OCI-LY7 (cell line): ENCODE data around the gene FRAS1. TPM values are rescaled to one million over a fixed set of nuclear protein-coding genes. Genes with fewer than 3 reads are reported as not detected.

Experiments
- BruUV-seq: library from RNA; stranded (reverse); fragments of 400-500 nt; replicated peaks from 2 replicates; lab custom pipeline; 2021; lab: Mats Ljungman, UMichigan
- CTCF ChIA-PET: fragments of 300-600 bp; sonication (Branson Sonifier 250); formaldehyde crosslinking; loops from one replicate; lab custom pipeline; 2022; ENCODE audit warnings: antibody characterized with exemption; ENCODE audit not compliant: unreplicated experiment; lab: Charles Lee
- POLR2A ChIA-PET: fragments of 300-600 bp; sonication (Branson Sonifier 250); formaldehyde crosslinking; loops from one replicate; lab custom pipeline; 2022; ENCODE audit warnings: antibody characterized with exemption; lab: Charles Lee
- DNase-seq: peaks from one replicate; pipeline ENCODE4 v3.0.0-alpha.2; 2015; ENCODE audit warnings: low spot score
- H2AFZ ChIP-seq: fragments of 200-600 bp; sonication (generic), shearing (Covaris generic); 2 replicates; pipeline ENCODE4 v1.6.1; 2014; ENCODE audit warnings: mild to moderate bottlenecking, antibody characterized with exemption, low read length, moderate library complexity
- H3K27ac ChIP-seq: fragments of 200-600 bp; sonication (generic); 2 replicates; pipeline ENCODE4 v1.5.1; 2014; ENCODE audit warnings: mixed run types, low read depth, mild to moderate bottlenecking, moderate library complexity, low read length, inconsistent platforms; ENCODE audit not compliant: poor library complexity, severe bottlenecking
- H3K36me3 ChIP-seq: fragments of 200-600 bp; sonication (generic); 2 replicates; pipeline ENCODE4 v1.6.1; 2014; ENCODE audit warnings: mild to moderate bottlenecking, antibody characterized with exemption, low read length, moderate library complexity, mixed read lengths; ENCODE audit not compliant: insufficient read depth
- H3K4me1 ChIP-seq: fragments of 200-600 bp; sonication (generic); 2 replicates; pipeline ENCODE4 v1.5.1; 2014; ENCODE audit warnings: mild to moderate bottlenecking, low read length; ENCODE audit not compliant: insufficient read depth, poor library complexity, severe bottlenecking
- H3K4me2 ChIP-seq: fragments of 200-600 bp; sonication (generic); 2 replicates; pipeline ENCODE4 v1.6.1; 2014; ENCODE audit warnings: mild to moderate bottlenecking, low read length
- H3K4me3 ChIP-seq: fragments of 200-600 bp; sonication (generic); 2 replicates; pipeline ENCODE4 v1.5.1; 2014; ENCODE audit warnings: mild to moderate bottlenecking, low read depth, low read length; ENCODE audit not compliant: poor library complexity, severe bottlenecking
- H3K79me2 ChIP-seq: fragments of 200-600 bp; sonication (generic); 2 replicates; pipeline ENCODE4 v1.6.1; 2016; ENCODE audit warnings: low read depth, mild to moderate bottlenecking, low read length, moderate library complexity, mixed read lengths; ENCODE audit not compliant: insufficient read depth
- H3K9me2 ChIP-seq: fragments of 200-600 bp; sonication (generic); 2 replicates; pipeline ENCODE4 v1.6.1; 2016; ENCODE audit warnings: mild to moderate bottlenecking, low read length, mixed read lengths; ENCODE audit not compliant: insufficient read depth
- H3K9me3 ChIP-seq: fragments of 200-600 bp; sonication (generic); 2 replicates; pipeline ENCODE4 v1.6.1; 2014; ENCODE audit warnings: mild to moderate bottlenecking, mixed run types, low read length, mixed read lengths
- H4K20me1 ChIP-seq: fragments of 200-600 bp; sonication (generic); 2 replicates; pipeline ENCODE4 v1.6.1; 2014; ENCODE audit warnings: mild to moderate bottlenecking, antibody characterized with exemption, low read length, moderate library complexity, mixed read lengths; ENCODE audit not compliant: insufficient read depth
- EZH2phosphoT487 ChIP-seq: fragments of 200-600 bp; sonication (generic); IDR thresholded peaks from 2 replicates; pipeline ENCODE4 v1.6.1; 2018; ENCODE audit warnings: low read depth, borderline replicate concordance, mild to moderate bottlenecking, mixed run types, antibody characterized with exemption, low read length, moderate library complexity, mixed read lengths
- intact Hi-C: fragments of 100-400 bp; cut with micrococcal nuclease; formaldehyde crosslinking; loops from one replicate; pipeline ENCODE4 v1.10.0; 2022; ENCODE audit not compliant: unreplicated experiment
- total RNA-seq, 2 experiments: library from RNA; depleted of rRNA in 1 of 2; stranded (reverse); fragments of >200 nt in 1 of 2; shearing (Covaris generic) in 1 of 2; gene quantifications; 2 replicates each; pipeline ENCODE4 v1.2.3, GENCODE V29; 2014 to 2022
- TF ChIP-seq, protein P1 (sequence below): fragments of 200-600 bp; sonication (generic); conservative IDR thresholded peaks from 2 replicates; pipeline ENCODE4 v1.5.1; 2014; ENCODE audit warnings: mild to moderate bottlenecking, antibody characterized with exemption, low read length, moderate library complexity, mixed read lengths

The FRAS1 gene
- total RNA-seq, 2 experiments from 2014 or later = 0.19 to 0.30 TPM

DNA sequence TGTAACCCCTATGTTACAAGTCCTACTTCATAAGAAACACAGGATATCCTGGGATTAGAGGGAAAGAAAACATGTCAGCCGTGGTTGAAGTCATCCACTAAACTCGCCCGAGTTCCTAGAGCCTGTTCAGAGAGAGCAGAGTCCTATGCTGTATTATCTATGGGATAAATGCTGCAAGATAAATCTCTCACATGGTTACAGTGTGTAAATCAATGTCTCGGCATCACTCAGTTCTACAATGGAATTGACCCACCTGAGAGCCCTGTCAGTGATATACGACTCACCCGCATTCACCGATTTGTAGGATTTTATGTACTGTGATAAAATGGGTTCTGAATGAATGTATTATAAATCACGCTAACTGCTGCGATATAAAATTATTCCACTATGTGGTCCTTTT is 366.7 kb downstream of the FRAS1 start:
- no peaks in the 10 kb centered on the region for H3K36me3 ChIP-seq
- ChIA-PET CTCF (no interaction called here), POLR2A (interaction anchor here (0.6 to 3.7 kb wide), 2 partner anchors 14 to 32 kb away, joined by 3 to 14 read pairs; no protein-coding TSS in a partner anchor)
- H3K4me3 ChIP-seq = no peak overlapping the region
- H3K4me2 ChIP-seq = no peak overlapping the region
- H3K9me2 ChIP-seq = no peaks in the 10 kb centered on the region
- no peak for DNase-seq
- no peak overlapping the region for H2AFZ ChIP-seq
- H3K79me2 ChIP-seq = no peaks in the 10 kb centered on the region
- no peak overlapping the region for H3K27ac ChIP-seq
- H4K20me1 ChIP-seq = no peaks in the 10 kb centered on the region
- intact Hi-C loops = no loop called here
- TF ChIP-seq EZH2phosphoT487 = no peak
- TF ChIP-seq, protein P1, sequence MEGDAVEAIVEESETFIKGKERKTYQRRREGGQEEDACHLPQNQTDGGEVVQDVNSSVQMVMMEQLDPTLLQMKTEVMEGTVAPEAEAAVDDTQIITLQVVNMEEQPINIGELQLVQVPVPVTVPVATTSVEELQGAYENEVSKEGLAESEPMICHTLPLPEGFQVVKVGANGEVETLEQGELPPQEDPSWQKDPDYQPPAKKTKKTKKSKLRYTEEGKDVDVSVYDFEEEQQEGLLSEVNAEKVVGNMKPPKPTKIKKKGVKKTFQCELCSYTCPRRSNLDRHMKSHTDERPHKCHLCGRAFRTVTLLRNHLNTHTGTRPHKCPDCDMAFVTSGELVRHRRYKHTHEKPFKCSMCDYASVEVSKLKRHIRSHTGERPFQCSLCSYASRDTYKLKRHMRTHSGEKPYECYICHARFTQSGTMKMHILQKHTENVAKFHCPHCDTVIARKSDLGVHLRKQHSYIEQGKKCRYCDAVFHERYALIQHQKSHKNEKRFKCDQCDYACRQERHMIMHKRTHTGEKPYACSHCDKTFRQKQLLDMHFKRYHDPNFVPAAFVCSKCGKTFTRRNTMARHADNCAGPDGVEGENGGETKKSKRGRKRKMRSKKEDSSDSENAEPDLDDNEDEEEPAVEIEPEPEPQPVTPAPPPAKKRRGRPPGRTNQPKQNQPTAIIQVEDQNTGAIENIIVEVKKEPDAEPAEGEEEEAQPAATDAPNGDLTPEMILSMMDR = no peak
- no peaks in the 10 kb centered on the region for H3K9me3 ChIP-seq
- H3K4me1 ChIP-seq = no peaks in the 10 kb centered on the region
- BruUV-seq = no TSS peak

DNA sequence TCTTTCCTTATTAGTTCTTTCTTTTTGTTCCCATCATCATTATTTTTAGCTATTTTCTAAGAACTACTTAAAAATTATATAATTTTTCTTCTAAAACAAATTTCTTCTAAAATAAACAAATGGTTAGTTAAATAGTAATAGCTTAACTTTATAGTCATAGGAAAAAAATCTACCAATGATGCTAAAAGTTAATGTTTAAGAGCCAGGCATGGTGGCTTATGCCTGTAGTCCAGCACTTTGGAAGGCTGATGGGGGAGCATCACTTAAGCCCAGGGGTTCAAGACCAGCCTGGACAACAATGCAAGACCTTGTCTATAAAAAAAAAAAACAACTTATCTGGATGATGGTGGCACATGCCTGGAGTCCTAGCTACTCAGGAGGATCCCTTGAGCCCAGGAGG is 367.3 kb downstream of the FRAS1 start:
- Histone ChIP-seq H3K79me2 (no peaks in the 10 kb centered on the region), H4K20me1 (no peaks in the 10 kb centered on the region), H3K27ac (no peak overlapping the region), H3K36me3 (no peaks in the 10 kb centered on the region), H3K4me1 (no peaks in the 10 kb centered on the region), H3K9me2 (no peaks in the 10 kb centered on the region), H2AFZ (no peak overlapping the region), H3K4me2 (no peak overlapping the region), H3K4me3 (no peak overlapping the region), H3K9me3 (no peaks in the 10 kb centered on the region)
- TF ChIP-seq, protein P1 = no peak
- no peak for TF ChIP-seq EZH2phosphoT487
- CTCF ChIA-PET = no interaction called here
- DNase-seq = no peak
- POLR2A ChIA-PET = interaction anchor here (0.6 to 3.7 kb wide), 4 partner anchors 13 to 655 kb away, joined by 3 to 14 read pairs (median 3); no protein-coding TSS in a partner anchor
- BruUV-seq = no TSS peak
- intact Hi-C loops = no loop called here

DNA sequence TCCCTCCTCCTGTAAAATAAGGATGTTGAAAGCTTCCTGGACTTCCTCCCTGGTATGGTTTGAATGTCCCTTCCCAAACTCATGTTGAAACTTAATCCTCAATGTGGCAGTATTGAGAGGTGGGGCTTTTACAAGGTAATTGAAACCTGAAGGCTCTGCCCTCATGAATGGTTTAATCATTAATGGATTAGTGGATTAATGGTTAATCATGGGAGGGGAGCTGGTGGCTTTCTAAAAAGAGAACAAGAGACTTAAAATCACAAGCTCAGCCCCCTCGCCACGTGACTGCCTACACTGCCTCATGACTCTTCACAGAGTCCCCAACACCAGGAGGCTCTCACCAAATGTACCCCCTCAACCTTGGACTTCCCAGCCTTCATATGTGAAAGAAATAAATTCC is 369.8 kb downstream of the FRAS1 start:
- Histone ChIP-seq H4K20me1 (no peaks in the 10 kb centered on the region), H3K36me3 (no peaks in the 10 kb centered on the region), H2AFZ (no peak overlapping the region), H3K4me2 (no peak overlapping the region), H3K27ac (no peak overlapping the region), H3K9me3 (no peaks in the 10 kb centered on the region), H3K79me2 (no peaks in the 10 kb centered on the region), H3K9me2 (no peaks in the 10 kb centered on the region), H3K4me3 (no peak overlapping the region), H3K4me1 (no peaks in the 10 kb centered on the region)
- DNase-seq = no peak
- BruUV-seq = no TSS peak
- CTCF ChIA-PET = no interaction called here
- intact Hi-C loops = no loop called here
- POLR2A ChIA-PET = interaction anchor here (0.7 to 3.7 kb wide), 2 partner anchors 11 to 533 kb away, joined by 3 to 14 read pairs; no protein-coding TSS in a partner anchor
- TF ChIP-seq, protein P1 = no peak
- no peak for TF ChIP-seq EZH2phosphoT487
